Neural cell (in vitro differentiated cells): ENCODE measurements around the gene CCL2. TPM values are rescaled to one million over a fixed set of nuclear protein-coding genes. Genes with fewer than 3 reads are reported as not detected.

Experiments
- H2AFZ ChIP-seq: fragments of 200-600, 300-800 bp; sonication (generic), shearing (Covaris generic); 2 replicates; pipeline ENCODE4 v1.6.0; 2014; ENCODE audit warnings: low read depth, mild to moderate bottlenecking, antibody characterized with exemption, low read length, moderate library complexity
- H3F3A ChIP-seq: fragments of 200-600 bp; shearing (Covaris generic); 2 replicates; pipeline ENCODE4 v1.6.1; 2016; ENCODE audit warnings: mild to moderate bottlenecking, moderate library complexity, mixed read lengths, antibody characterized with exemption, low read length; ENCODE audit not compliant: insufficient read depth, poor library complexity, severe bottlenecking
- H3K27ac ChIP-seq: fragments of 200-600, 300-800 bp; sonication (generic), shearing (Covaris generic); 2 replicates; pipeline ENCODE4 v1.5.1; 2014; ENCODE audit warnings: mild to moderate bottlenecking, low read length, moderate library complexity
- H3K27me3 ChIP-seq: fragments of 300-800, 200-600 bp; sonication (generic), shearing (Covaris generic); 2 replicates; pipeline ENCODE4 v1.6.0; 2014; ENCODE audit warnings: mild to moderate bottlenecking, low read depth, low read length, moderate library complexity; ENCODE audit not compliant: insufficient read depth
- H3K36me3 ChIP-seq: fragments of 300-800, 200-600 bp; sonication (generic), shearing (Covaris generic); 2 replicates; pipeline ENCODE4 v1.5.1; 2014; ENCODE audit warnings: mild to moderate bottlenecking, antibody characterized with exemption, low read length, moderate library complexity; ENCODE audit not compliant: insufficient read depth
- H3K4me2 ChIP-seq: fragments of 300-800, 200-600 bp; sonication (generic), shearing (Covaris generic); 2 replicates; pipeline ENCODE4 v1.6.0; 2014; ENCODE audit warnings: mild to moderate bottlenecking, low read length
- H3K4me3 ChIP-seq: fragments of 300-800, 200-600 bp; sonication (generic), shearing (Covaris generic); 2 replicates; pipeline ENCODE4 v1.5.1; 2014; ENCODE audit warnings: mild to moderate bottlenecking, low read length, moderate library complexity
- H3K79me2 ChIP-seq: fragments of 200-600 bp; shearing (Covaris generic); replicated peaks from 2 replicates; pipeline ENCODE4 v1.6.0; 2014; ENCODE audit warnings: mild to moderate bottlenecking, low read length, moderate library complexity; ENCODE audit not compliant: insufficient read depth
- H3K9ac ChIP-seq: fragments of 300-800, 200-600 bp; sonication (generic), shearing (Covaris generic); 2 replicates; pipeline ENCODE4 v1.6.1; 2016; ENCODE audit warnings: mild to moderate bottlenecking, low read length, mixed read lengths
- H3K9me2 ChIP-seq: fragments of 200-600 bp; shearing (Covaris generic); 2 replicates; pipeline ENCODE4 v1.6.1; 2016; ENCODE audit warnings: mild to moderate bottlenecking, low read length, mixed read lengths; ENCODE audit not compliant: insufficient read depth
- H3K9me3 ChIP-seq: fragments of 200-600, 300-800 bp; sonication (generic), shearing (Covaris generic); 2 replicates; pipeline ENCODE4 v1.6.1; 2016; ENCODE audit warnings: mild to moderate bottlenecking, mixed run types, low read length, moderate library complexity, mixed read lengths
- H4K20me1 ChIP-seq: fragments of 200-600 bp; shearing (Covaris generic); 2 replicates; pipeline ENCODE4 v1.6.1; 2016; ENCODE audit warnings: mild to moderate bottlenecking, mixed run types; ENCODE audit not compliant: insufficient read depth
- EP300 ChIP-seq: fragments of 450-650 bp; conservative IDR thresholded peaks from 2 replicates; pipeline ENCODE4 v1.6.1; 2014; ENCODE audit warnings: antibody characterized with exemption, mild to moderate bottlenecking, moderate library complexity; ENCODE audit not compliant: poor library complexity, severe bottlenecking
- EZH2 ChIP-seq: fragments of 200-600, 300-800 bp; shearing (Covaris generic), sonication (generic); IDR thresholded peaks from 2 replicates; pipeline ENCODE4 v1.6.1; 2014; ENCODE audit warnings: antibody characterized with exemption, low read length, borderline replicate concordance, mild to moderate bottlenecking; ENCODE audit not compliant: insufficient read depth, poor library complexity, severe bottlenecking
- MXI1 ChIP-seq: fragments of 450-650 bp; conservative IDR thresholded peaks from 2 replicates; pipeline ENCODE4 v1.6.1; 2014; ENCODE audit warnings: antibody characterized with exemption, mild to moderate bottlenecking; ENCODE audit not compliant: poor library complexity, severe bottlenecking
- POLR2AphosphoS5 ChIP-seq: IDR thresholded peaks from 2 replicates; pipeline ENCODE4 v1.6.1; 2012
- RAD21 ChIP-seq: fragments of 450-650 bp; conservative IDR thresholded peaks from 2 replicates; pipeline ENCODE4 v1.6.1; 2014; ENCODE audit warnings: antibody characterized with exemption, mild to moderate bottlenecking, moderate library complexity
- SMC3 ChIP-seq: fragments of 450-650 bp; conservative IDR thresholded peaks from 2 replicates; pipeline ENCODE4 v1.6.1; 2014; ENCODE audit warnings: antibody characterized with exemption, mild to moderate bottlenecking, moderate library complexity; ENCODE audit not compliant: poor library complexity
- TAF1 ChIP-seq: IDR thresholded peaks from 2 replicates; pipeline ENCODE4 v1.6.1; 2012; ENCODE audit warnings: low read depth
- polyA plus RNA-seq: library from polyadenylated mRNA; depleted of rRNA; stranded (reverse); fragments of >200 nt; gene quantifications from 2 replicates; pipeline ENCODE4 v1.2.3, GENCODE V29; 2014
- TF ChIP-seq, protein P1 (sequence below): IDR thresholded peaks from 2 replicates; pipeline ENCODE4 v1.6.1; 2012; ENCODE audit warnings: borderline replicate concordance
- TF ChIP-seq, protein P2 (sequence below): fragments of 450-650 bp; IDR thresholded peaks from 2 replicates; pipeline ENCODE4 v1.5.1; 2014; ENCODE audit warnings: antibody characterized with exemption, mild to moderate bottlenecking, moderate library complexity; ENCODE audit not compliant: poor library complexity, severe bottlenecking

Gene CCL2
- polyA plus RNA-seq, 1 donor from 2014 or later = 0.57 TPM

DNA sequence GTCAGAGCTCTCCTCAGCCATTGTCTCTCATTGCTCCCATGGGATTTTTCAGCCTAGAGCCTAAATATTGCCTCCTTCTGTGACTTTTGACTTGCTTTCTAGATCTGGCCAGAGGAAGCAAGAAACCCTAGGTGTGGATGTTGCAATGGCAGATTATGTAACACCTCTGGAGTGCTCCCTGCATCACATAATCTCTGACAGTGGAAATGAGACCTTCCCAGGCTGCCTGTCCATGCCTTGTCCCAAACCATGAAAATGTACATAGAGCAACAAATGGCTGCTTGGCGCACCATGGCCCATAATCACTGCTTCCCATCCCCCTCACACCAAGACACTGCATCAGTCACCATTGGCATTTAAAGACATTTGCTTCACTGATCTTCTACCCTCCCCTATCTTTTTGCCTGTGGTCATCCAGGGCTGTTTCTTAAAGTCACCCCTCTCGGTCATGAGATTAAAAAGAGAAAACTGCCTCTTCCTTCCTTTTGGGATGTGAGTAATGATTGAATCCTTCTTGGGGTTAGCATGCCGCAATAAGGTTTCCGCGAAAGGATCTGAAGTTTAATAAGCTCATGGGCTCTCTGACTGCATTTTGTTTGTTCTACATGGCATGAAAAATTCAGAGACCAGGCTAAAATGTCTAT is 34.2 kb upstream of the CCL2 start:
- Histone ChIP-seq H3K9ac (no peak overlapping the region), H3K79me2 (no peaks in the 10 kb centered on the region), H3K27ac (no peak overlapping the region), H3K9me3 (no peaks in the 10 kb centered on the region), H3K27me3 (no peaks in the 10 kb centered on the region), H2AFZ (no peak overlapping the region), H4K20me1 (no peaks in the 10 kb centered on the region), H3K9me2 (no peaks in the 10 kb centered on the region), H3F3A (no peaks in the 10 kb centered on the region), H3K4me3 (no peak overlapping the region), H3K36me3 (no peaks in the 10 kb centered on the region), H3K4me2 (no peak overlapping the region)
- TF ChIP-seq MXI1 = no peak
- TF ChIP-seq, protein P1, sequence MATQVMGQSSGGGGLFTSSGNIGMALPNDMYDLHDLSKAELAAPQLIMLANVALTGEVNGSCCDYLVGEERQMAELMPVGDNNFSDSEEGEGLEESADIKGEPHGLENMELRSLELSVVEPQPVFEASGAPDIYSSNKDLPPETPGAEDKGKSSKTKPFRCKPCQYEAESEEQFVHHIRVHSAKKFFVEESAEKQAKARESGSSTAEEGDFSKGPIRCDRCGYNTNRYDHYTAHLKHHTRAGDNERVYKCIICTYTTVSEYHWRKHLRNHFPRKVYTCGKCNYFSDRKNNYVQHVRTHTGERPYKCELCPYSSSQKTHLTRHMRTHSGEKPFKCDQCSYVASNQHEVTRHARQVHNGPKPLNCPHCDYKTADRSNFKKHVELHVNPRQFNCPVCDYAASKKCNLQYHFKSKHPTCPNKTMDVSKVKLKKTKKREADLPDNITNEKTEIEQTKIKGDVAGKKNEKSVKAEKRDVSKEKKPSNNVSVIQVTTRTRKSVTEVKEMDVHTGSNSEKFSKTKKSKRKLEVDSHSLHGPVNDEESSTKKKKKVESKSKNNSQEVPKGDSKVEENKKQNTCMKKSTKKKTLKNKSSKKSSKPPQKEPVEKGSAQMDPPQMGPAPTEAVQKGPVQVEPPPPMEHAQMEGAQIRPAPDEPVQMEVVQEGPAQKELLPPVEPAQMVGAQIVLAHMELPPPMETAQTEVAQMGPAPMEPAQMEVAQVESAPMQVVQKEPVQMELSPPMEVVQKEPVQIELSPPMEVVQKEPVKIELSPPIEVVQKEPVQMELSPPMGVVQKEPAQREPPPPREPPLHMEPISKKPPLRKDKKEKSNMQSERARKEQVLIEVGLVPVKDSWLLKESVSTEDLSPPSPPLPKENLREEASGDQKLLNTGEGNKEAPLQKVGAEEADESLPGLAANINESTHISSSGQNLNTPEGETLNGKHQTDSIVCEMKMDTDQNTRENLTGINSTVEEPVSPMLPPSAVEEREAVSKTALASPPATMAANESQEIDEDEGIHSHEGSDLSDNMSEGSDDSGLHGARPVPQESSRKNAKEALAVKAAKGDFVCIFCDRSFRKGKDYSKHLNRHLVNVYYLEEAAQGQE = no peak
- TF ChIP-seq POLR2AphosphoS5 = no peak
- no peak for TF ChIP-seq EZH2
- no peak for TF ChIP-seq EP300
- TF ChIP-seq, protein P2, sequence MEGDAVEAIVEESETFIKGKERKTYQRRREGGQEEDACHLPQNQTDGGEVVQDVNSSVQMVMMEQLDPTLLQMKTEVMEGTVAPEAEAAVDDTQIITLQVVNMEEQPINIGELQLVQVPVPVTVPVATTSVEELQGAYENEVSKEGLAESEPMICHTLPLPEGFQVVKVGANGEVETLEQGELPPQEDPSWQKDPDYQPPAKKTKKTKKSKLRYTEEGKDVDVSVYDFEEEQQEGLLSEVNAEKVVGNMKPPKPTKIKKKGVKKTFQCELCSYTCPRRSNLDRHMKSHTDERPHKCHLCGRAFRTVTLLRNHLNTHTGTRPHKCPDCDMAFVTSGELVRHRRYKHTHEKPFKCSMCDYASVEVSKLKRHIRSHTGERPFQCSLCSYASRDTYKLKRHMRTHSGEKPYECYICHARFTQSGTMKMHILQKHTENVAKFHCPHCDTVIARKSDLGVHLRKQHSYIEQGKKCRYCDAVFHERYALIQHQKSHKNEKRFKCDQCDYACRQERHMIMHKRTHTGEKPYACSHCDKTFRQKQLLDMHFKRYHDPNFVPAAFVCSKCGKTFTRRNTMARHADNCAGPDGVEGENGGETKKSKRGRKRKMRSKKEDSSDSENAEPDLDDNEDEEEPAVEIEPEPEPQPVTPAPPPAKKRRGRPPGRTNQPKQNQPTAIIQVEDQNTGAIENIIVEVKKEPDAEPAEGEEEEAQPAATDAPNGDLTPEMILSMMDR = no peak
- no peak for TF ChIP-seq TAF1
- no peak for TF ChIP-seq RAD21
- no peak for TF ChIP-seq SMC3

DNA sequence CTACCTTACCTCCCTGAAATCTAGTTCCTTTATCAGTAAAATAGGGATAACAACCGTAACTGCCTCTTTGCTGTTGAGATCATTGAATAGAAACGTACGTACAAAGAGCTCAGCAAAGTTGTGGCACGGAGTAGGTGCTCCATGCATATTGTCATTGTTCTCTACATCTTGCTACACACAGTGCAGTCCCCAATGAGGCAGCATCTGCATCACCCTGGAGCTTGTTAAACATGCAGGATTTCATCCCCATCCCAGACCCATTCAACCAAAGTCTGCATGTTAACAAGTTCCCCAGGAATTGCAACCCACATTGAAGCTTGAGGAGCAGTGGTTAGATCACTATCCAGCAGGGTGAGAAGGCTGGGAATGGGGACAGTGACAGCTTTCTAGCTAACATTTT is 33.7 kb upstream of the CCL2 start:
- no peaks in the 10 kb centered on the region for H3K27me3 ChIP-seq
- H3K36me3 ChIP-seq = no peaks in the 10 kb centered on the region
- no peaks in the 10 kb centered on the region for H3K9me2 ChIP-seq
- H3K9ac ChIP-seq = no peak overlapping the region
- H3K9me3 ChIP-seq = no peaks in the 10 kb centered on the region
- H3F3A ChIP-seq = no peaks in the 10 kb centered on the region
- H3K4me3 ChIP-seq = no peak overlapping the region
- H3K79me2 ChIP-seq = no peaks in the 10 kb centered on the region
- TF ChIP-seq EZH2 (no peak), TAF1 (no peak), MXI1 (no peak), SMC3 (no peak), POLR2AphosphoS5 (no peak), RAD21 (no peak), EP300 (no peak)
- TF ChIP-seq, protein P1 = no peak
- TF ChIP-seq, protein P2 = no peak
- no peak overlapping the region for H2AFZ ChIP-seq
- no peaks in the 10 kb centered on the region for H4K20me1 ChIP-seq
- H3K27ac ChIP-seq = no peak overlapping the region
- no peak overlapping the region for H3K4me2 ChIP-seq
